ENCODE data around the gene OS9. TPM values are rescaled to one million over a fixed set of nuclear protein-coding genes. Genes with fewer than 3 reads are reported as not detected.

The OS9 gene
- total RNA-seq, 1 experiment from 2014 or later = 186 TPM

DNA sequence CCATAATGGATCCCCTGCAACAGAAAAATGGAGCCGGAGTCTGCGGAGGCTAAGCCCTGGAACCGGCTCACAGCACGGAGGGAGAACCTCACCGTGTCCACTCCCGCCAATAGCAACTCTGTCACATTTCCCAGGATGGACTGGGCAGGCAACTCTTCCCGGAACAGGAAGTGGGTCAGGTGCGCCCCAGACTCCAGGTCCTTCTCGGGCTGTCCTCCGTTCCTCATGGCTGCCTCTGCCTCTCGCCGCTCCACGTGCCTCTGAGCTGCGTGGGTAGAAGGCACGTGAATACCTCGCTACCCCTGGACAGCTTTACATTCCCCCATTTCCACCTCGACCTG, 70.7 kb downstream of the OS9 start:
- Histone ChIP-seq H3K4me1 (ENCODE audit: control insufficient read depth, insufficient read depth, low read length) (peaks cover 15% of the 10 kb centered on the region), H3K4me3 (ENCODE audit: low read depth in 2 of 2, low read length in 2 of 2) (peak overlapping the region; percentile 37 to 57), H3K36me3 (ENCODE audit: control insufficient read depth, insufficient read depth, low read length) (no peaks in the 10 kb centered on the region; the same call in 1 of the 2 replicates), H3K27me3 (ENCODE audit: control insufficient read depth, insufficient read depth, low read length) (peaks cover 4% of the 10 kb centered on the region; the same call in 1 of the 2 replicates), H3K9me3 (ENCODE audit: control insufficient read depth, insufficient read depth, low read depth, low read length) (no peaks in the 10 kb centered on the region), H3K27ac (ENCODE audit: low read length) (peak overlapping the region; percentile 64)
- POLR2A ChIA-PET = no interaction called here
- ATAC-seq = no peak
- no TSS peak for BruUV-seq (replicated peaks)
- DNase-seq (ENCODE audit: low read depth, low spot score) = no peak
- TF ChIP-seq SIN3A (IDR thresholded peaks at IDR 0.05; ENCODE audit: borderline replicate concordance, insufficient read depth, low read depth, low read length) = no peak
- TF ChIP-seq, protein P1, sequence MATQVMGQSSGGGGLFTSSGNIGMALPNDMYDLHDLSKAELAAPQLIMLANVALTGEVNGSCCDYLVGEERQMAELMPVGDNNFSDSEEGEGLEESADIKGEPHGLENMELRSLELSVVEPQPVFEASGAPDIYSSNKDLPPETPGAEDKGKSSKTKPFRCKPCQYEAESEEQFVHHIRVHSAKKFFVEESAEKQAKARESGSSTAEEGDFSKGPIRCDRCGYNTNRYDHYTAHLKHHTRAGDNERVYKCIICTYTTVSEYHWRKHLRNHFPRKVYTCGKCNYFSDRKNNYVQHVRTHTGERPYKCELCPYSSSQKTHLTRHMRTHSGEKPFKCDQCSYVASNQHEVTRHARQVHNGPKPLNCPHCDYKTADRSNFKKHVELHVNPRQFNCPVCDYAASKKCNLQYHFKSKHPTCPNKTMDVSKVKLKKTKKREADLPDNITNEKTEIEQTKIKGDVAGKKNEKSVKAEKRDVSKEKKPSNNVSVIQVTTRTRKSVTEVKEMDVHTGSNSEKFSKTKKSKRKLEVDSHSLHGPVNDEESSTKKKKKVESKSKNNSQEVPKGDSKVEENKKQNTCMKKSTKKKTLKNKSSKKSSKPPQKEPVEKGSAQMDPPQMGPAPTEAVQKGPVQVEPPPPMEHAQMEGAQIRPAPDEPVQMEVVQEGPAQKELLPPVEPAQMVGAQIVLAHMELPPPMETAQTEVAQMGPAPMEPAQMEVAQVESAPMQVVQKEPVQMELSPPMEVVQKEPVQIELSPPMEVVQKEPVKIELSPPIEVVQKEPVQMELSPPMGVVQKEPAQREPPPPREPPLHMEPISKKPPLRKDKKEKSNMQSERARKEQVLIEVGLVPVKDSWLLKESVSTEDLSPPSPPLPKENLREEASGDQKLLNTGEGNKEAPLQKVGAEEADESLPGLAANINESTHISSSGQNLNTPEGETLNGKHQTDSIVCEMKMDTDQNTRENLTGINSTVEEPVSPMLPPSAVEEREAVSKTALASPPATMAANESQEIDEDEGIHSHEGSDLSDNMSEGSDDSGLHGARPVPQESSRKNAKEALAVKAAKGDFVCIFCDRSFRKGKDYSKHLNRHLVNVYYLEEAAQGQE (IDR thresholded peaks at IDR 0.05; ENCODE audit: insufficient read depth in 1 of 2, low read depth in 2 of 2, low read length in 1 of 2) = no peak
- TF ChIP-seq POLR2AphosphoS5 (IDR thresholded peaks at IDR 0.05; ENCODE audit: low read depth, low read length) = no peak
- TF ChIP-seq TCF7L2 (IDR thresholded peaks at IDR 0.05; ENCODE audit: low read depth, low read length) = no peak
- TF ChIP-seq CTCF (IDR thresholded peaks at IDR 0.05) = no peak
- in situ Hi-C loops (cut with HindIII; ENCODE audit: low pct_unique_long_range_greater_than_20kb, low sequenced_read_pairs) = no loop called here
- intact Hi-C loops (cut with micrococcal nuclease; ENCODE audit: unreplicated experiment) = no loop called here
- CTCF ChIA-PET = no interaction called here

- DNase-seq (ENCODE audit: low read depth, low spot score) (no peak), ATAC-seq (peak; percentile 74)
- ChIA-PET CTCF (no interaction called here), POLR2A (no interaction called here)
- H3K27me3 ChIP-seq (ENCODE audit: control insufficient read depth, insufficient read depth, low read length) = peaks cover 4% of the 10 kb centered on the region; the same call in 1 of the 2 replicates
- in situ Hi-C loops (cut with HindIII; ENCODE audit: low pct_unique_long_range_greater_than_20kb, low sequenced_read_pairs) = no loop called here
- intact Hi-C loops (cut with micrococcal nuclease; ENCODE audit: unreplicated experiment) = no loop called here
- no peaks in the 10 kb centered on the region for H3K9me3 ChIP-seq (ENCODE audit: control insufficient read depth, insufficient read depth, low read depth, low read length)
- no peaks in the 10 kb centered on the region; the same call in 1 of the 2 replicates for H3K36me3 ChIP-seq (ENCODE audit: control insufficient read depth, insufficient read depth, low read length)
- H3K27ac ChIP-seq (ENCODE audit: low read length) = peak overlapping the region; percentile 64
- BruUV-seq (replicated peaks) = no TSS peak
- H3K4me3 ChIP-seq (ENCODE audit: low read depth in 2 of 2, low read length in 2 of 2) = peak overlapping the region; percentile 37 to 57
- TF ChIP-seq, protein P1 (IDR thresholded peaks at IDR 0.05; ENCODE audit: insufficient read depth in 1 of 2, low read depth in 2 of 2, low read length in 1 of 2) = 0 out of 4 replicates have a peak, but pooled peaks of 1 of the 2 experiments have one; percentile 14
- TF ChIP-seq POLR2AphosphoS5 (IDR thresholded peaks at IDR 0.05; ENCODE audit: low read depth, low read length) (no peak), CTCF (IDR thresholded peaks at IDR 0.05) (peak; percentile 89), TCF7L2 (IDR thresholded peaks at IDR 0.05; ENCODE audit: low read depth, low read length) (no peak), SIN3A (IDR thresholded peaks at IDR 0.05; ENCODE audit: borderline replicate concordance, insufficient read depth, low read depth, low read length) (no peak)
- H3K4me1 ChIP-seq (ENCODE audit: control insufficient read depth, insufficient read depth, low read length) = peaks cover 15% of the 10 kb centered on the region
These were observed 71.2 kb downstream of the OS9 start for GRCh38 chr12:57765003-57765697.
